ACHN (cell line): ENCODE data around the gene NOS2.
A peak's percentile ranks its signal among the peaks of the same experiment; 100 is the strongest.
"Not testable (repeated sequence)": the region's sequence is repeated elsewhere in the genome, so short reads cannot be mapped to it uniquely, and the experiment has no call there.

Experiments used
- DNase-seq: peaks from one replicate; pipeline ENCODE4 v3.0.0-alpha.2; 2015
- in situ Hi-C: cut with HindIII; loops from 2 replicates; pipeline ENCODE4 v1.10.0; 2017; ENCODE audit warnings: low sequenced_read_pairs, low pct_ligation_motif_present, low pct_unique_long_range_greater_than_20kb

Gene NOS2

GRCh38 chr17:27762527-27763305, 37.6 kb downstream of the NOS2 start:
- in situ Hi-C loops = no loop called here

GRCh38 chr17:27760931-27761330, 39.4 kb downstream of the NOS2 start:
- DNase-seq, in situ Hi-C loops: not testable (repeated sequence)

More at GRCh38 chr17:27762527-27763305, 37.6 kb downstream of the NOS2 start:
- DNase-seq = peak; percentile 60

GRCh38 chr17:27760069-27760885, 40.1 kb downstream of the NOS2 start:
- DNase-seq = peak; percentile 55
- in situ Hi-C loops = no loop called here

- in situ Hi-C loops = no loop called here
Observed at GRCh38 chr17:27759528-27759927, 40.8 kb downstream of the NOS2 start.

GRCh38 chr17:27756467-27757371, 43.6 kb downstream of the NOS2 start:
- DNase-seq = peak; percentile 59
- in situ Hi-C loops = no loop called here

More at GRCh38 chr17:27759528-27759927, 40.8 kb downstream of the NOS2 start:
- no peak for DNase-seq

- in situ Hi-C loops = no loop called here
- no peak for DNase-seq
Observed at GRCh38 chr17:27755706-27756466, 44.4 kb downstream of the NOS2 start.

GRCh38 chr17:27754549-27754948, 45.8 kb downstream of the NOS2 start:
- no peak for DNase-seq
- in situ Hi-C loops = no loop called here

GRCh38 chr17:27753726-27754125, 46.6 kb downstream of the NOS2 start:
- DNase-seq, in situ Hi-C loops: not testable (repeated sequence)

GRCh38 chr17:27752831-27753619, 47.3 kb downstream of the NOS2 start:
- in situ Hi-C loops, DNase-seq: not testable (repeated sequence)

GRCh38 chr17:27751622-27752490, 48.5 kb downstream of the NOS2 start:
- DNase-seq = no peak
- in situ Hi-C loops = no loop called here

- in situ Hi-C loops = no loop called here
- DNase-seq = no peak
Observed at GRCh38 chr17:27751166-27751565, 49.2 kb downstream of the NOS2 start.

GRCh38 chr17:27749562-27750150, 50.7 kb downstream of the NOS2 start:
- DNase-seq, in situ Hi-C loops: not testable (repeated sequence)

- in situ Hi-C loops = no loop called here
- DNase-seq = no peak
Observed at GRCh38 chr17:27748360-27748825, 51.9 kb downstream of the NOS2 start.

- in situ Hi-C loops = no loop called here
- peak; percentile 13 for DNase-seq
Observed at GRCh38 chr17:27747462-27748359, 52.6 kb downstream of the NOS2 start.

GRCh38 chr17:27746881-27747280, 53.4 kb downstream of the NOS2 start:
- in situ Hi-C loops = no loop called here
- no peak for DNase-seq
